GM19351 (cell line): ENCODE measurements around the gene CYBRD1.

Experiments
- ATAC-seq: cut with Tn5 transposase; IDR thresholded peaks from one replicate; pipeline ENCODE4 v1.9.1; 2021; ENCODE audit warnings: mild to moderate bottlenecking, moderate library complexity; ENCODE audit not compliant: unreplicated experiment

The CYBRD1 gene

GRCh38 chr2:171598713-171599319 lies 76.5 kb downstream of the CYBRD1 start:
- ATAC-seq, result peak; percentile 94

GRCh38 chr2:171600126-171600525 lies 77.9 kb downstream of the CYBRD1 start:
- no peak for ATAC-seq

GRCh38 chr2:171602352-171602751 lies 80.1 kb downstream of the CYBRD1 start:
- ATAC-seq, result no peak
